A549 (cell line): Measurements from ENCODE around the gene FAM162A. TPM values are rescaled to one million over a fixed set of nuclear protein-coding genes. Genes with fewer than 3 reads are reported as not detected.
"Not testable (repeated sequence)": the region's sequence is repeated elsewhere in the genome, so short reads cannot be mapped to it uniquely, and the experiment has no call there.

Experiments
- ATAC-seq, 2 experiments: fragments of 200-7000 bp in 1 of 2; fragments of >200 bp in 1 of 2; cut with Nextera tagmentation in 1 of 2; cut with Tn5 transposase in 1 of 2; 3 replicates each; pipeline versions ENCODE4 v1.8.0 to v1.9.1; 2018 to 2020; ENCODE audit warnings: mild to moderate bottlenecking in 1 of 2, moderate library complexity in 1 of 2
- CTCF ChIA-PET: fragments of 300-600 bp; sonication (Branson Sonifier 250); formaldehyde crosslinking; extraction: SDS; loops from one replicate; lab custom pipeline; 2021; ENCODE audit warnings: antibody characterized with exemption, inconsistent platforms; lab: Yijun Ruan, JAX
- POLR2A ChIA-PET: fragments of 350-600 bp; formaldehyde crosslinking; extraction: SDS; loops from one replicate; lab custom pipeline; 2021; ENCODE audit warnings: antibody characterized with exemption, inconsistent platforms; lab: Yijun Ruan, JAX
- DNase-seq, 2 experiments: peaks; one replicate each; pipeline versions ENCODE4 v3.0.0 to v3.0.0-alpha.2; 2011 to 2016; ENCODE audit warnings: low read depth in 1 of 2, low spot score in 1 of 2
- FAIRE-seq: peaks from 2 replicates; lab custom pipeline; 2011; peaks lifted over from hg19 to GRCh38; lab: Jason Lieb, UNC
- H3K27ac ChIP-seq, 2 experiments: fragments of >200 bp; sonication (Bioruptor Twin); formaldehyde crosslinking; 3 replicates each; pipeline ENCODE4 v1.5.1; 2016 to 2017
- H3K4me1 ChIP-seq: fragments of >200 bp; sonication (Bioruptor Twin); formaldehyde crosslinking; 3 replicates; pipeline ENCODE4 v1.6.1; 2016
- H3K4me2 ChIP-seq: fragments of >200 bp; sonication (Bioruptor Twin); formaldehyde crosslinking; 3 replicates; pipeline ENCODE4 v1.6.1; 2016
- H3K4me3 ChIP-seq: fragments of >200 bp; sonication (Bioruptor Twin); formaldehyde crosslinking; 3 replicates; pipeline ENCODE4 v1.5.1; 2016
- H3K9me3 ChIP-seq: fragments of >200 bp; sonication (Bioruptor Twin); formaldehyde crosslinking; 3 replicates; pipeline ENCODE4 v1.6.1; 2016
- CBX2 ChIP-seq: fragments of 200-600 bp; sonication (generic); IDR thresholded peaks from 2 replicates; pipeline ENCODE4 v1.6.1; 2016; ENCODE audit warnings: low read depth, mild to moderate bottlenecking, borderline replicate concordance
- CBX8 ChIP-seq: fragments of 200-600 bp; sonication (generic); IDR thresholded peaks from 2 replicates; pipeline ENCODE4 v1.6.1; 2016
- EHF ChIP-seq: fragments of 250-450 bp; sonication (Bioruptor Pico); IDR thresholded peaks from 2 replicates; pipeline ENCODE4 v1.5.0; 2020; ENCODE audit warnings: mild to moderate bottlenecking
- ESRRA ChIP-seq: fragments of 150-350 bp; IDR thresholded peaks from 2 replicates; pipeline ENCODE4 v1.6.1; 2014; ENCODE audit warnings: mild to moderate bottlenecking, low read length, borderline replicate concordance
- FOSL2 ChIP-seq, 2 experiments: fragments of 450-650 bp in 1 of 2; fragments of >200 bp in 1 of 2; sonication (Bioruptor Twin) in 1 of 2; formaldehyde crosslinking; IDR thresholded peaks; 2 replicates each; pipeline versions ENCODE4 v1.5.0 to v1.6.1; 2016 to 2020; ENCODE audit warnings: mild to moderate bottlenecking in 1 of 2, moderate library complexity in 1 of 2
- HDAC2 ChIP-seq: fragments of 200-600 bp; sonication (generic); IDR thresholded peaks from 2 replicates; pipeline ENCODE4 v1.6.1; 2016
- HOXB13 ChIP-seq: fragments of 250-450 bp; sonication (Bioruptor Pico); IDR thresholded peaks from 2 replicates; pipeline ENCODE4 v1.5.0; 2020; ENCODE audit warnings: low read depth, mild to moderate bottlenecking, moderate library complexity
- NFE2L2 ChIP-seq: fragments of 150-350 bp; conservative IDR thresholded peaks from 2 replicates; pipeline ENCODE4 v1.6.1; 2014; ENCODE audit warnings: low read length
- PHF8 ChIP-seq: fragments of 200-600 bp; sonication (generic); IDR thresholded peaks from 2 replicates; pipeline ENCODE4 v1.6.1; 2016; ENCODE audit warnings: low read depth, mild to moderate bottlenecking, antibody characterized with exemption, moderate library complexity, borderline replicate concordance
- ZC3H11A ChIP-seq: fragments of 450-650 bp; IDR thresholded peaks from 2 replicates; pipeline ENCODE4 v1.6.1; 2014; ENCODE audit warnings: antibody characterized with exemption, mild to moderate bottlenecking
- ZSCAN20 ChIP-seq: fragments of 250-450 bp; sonication (Bioruptor Pico); IDR thresholded peaks from 2 replicates; pipeline ENCODE4 v1.8.0; 2022; ENCODE audit warnings: mild to moderate bottlenecking, moderate library complexity
- WGBS: methylation state at CpG from one replicate; pipeline ENCODE4 v1.1.6; 2017; ENCODE audit errors: missing lambda C conversion rate; 5-methylcytosine and 5-hydroxymethylcytosine counted together
- polyA plus RNA-seq, 4 experiments: library from polyadenylated mRNA; depleted of rRNA in 3 of 4; stranded (reverse); fragments of >200 nt; fragmentation: RNase III in 1 of 4; extraction: RNeasy Plus Mini Kit Qiagen cat#74134 plus additional on column Dnase treatment in 1 of 4; gene quantifications; 2 replicates in 3 of 4; 3 replicates in 1 of 4; pipeline ENCODE4 v1.2.3, GENCODE V29; 2011 to 2017
- TF ChIP-seq, protein P1 (sequence below): IDR thresholded peaks from 2 replicates; pipeline ENCODE4 v1.6.1; 2012
- TF ChIP-seq, protein P2 (sequence below): fragments of 250-450 bp; sonication (Bioruptor Pico); IDR thresholded peaks from 2 replicates; pipeline ENCODE4 v1.5.0; 2020; ENCODE audit warnings: low read depth, mild to moderate bottlenecking, moderate library complexity
- TF ChIP-seq, protein P3 (sequence below): fragments of >200 bp; sonication (Bioruptor Twin); formaldehyde crosslinking; IDR thresholded peaks from 2 replicates; pipeline ENCODE4 v1.6.1; 2016
- TF ChIP-seq, protein P4 (sequence below): fragments of 450-650 bp; IDR thresholded peaks from 2 replicates; pipeline ENCODE4 v1.6.1; 2014; ENCODE audit warnings: antibody characterized with exemption

The FAM162A gene
- polyA plus RNA-seq, 2 of the 4 experiments (the other 2 are of a cell fraction): 41.8 to 61.1 TPM

GRCh38 chr3:122435950-122436349, 52.0 kb downstream of the FAM162A start (continued):
- no peak for TF ChIP-seq CBX2
- TF ChIP-seq, all 56 proteins: peak for 0

GRCh38 chr3:122443090-122443489, 59.1 kb downstream of the FAM162A start:
- no peaks in the 10 kb centered on the region for H3K9me3 ChIP-seq
- CTCF ChIA-PET: no interaction called here
- ATAC-seq: no peak
- H3K4me1 ChIP-seq: no peaks in the 10 kb centered on the region
- 67% methylated on average over 10 of the region's 10 CpGs for WGBS
- H3K4me3 ChIP-seq: no peak overlapping the region
- TF ChIP-seq CBX8: no peak
- no peak for TF ChIP-seq ZC3H11A
- no peak for TF ChIP-seq ESRRA
- TF ChIP-seq FOSL2 (IDR thresholded peaks at IDR 0.05): no peak
- no peak for TF ChIP-seq FOSL2 (CRISPR knock-in tag; IDR thresholded peaks at IDR 0.05)
- TF ChIP-seq PHF8: no peak
- TF ChIP-seq NFE2L2: no peak
- TF ChIP-seq, protein P1, sequence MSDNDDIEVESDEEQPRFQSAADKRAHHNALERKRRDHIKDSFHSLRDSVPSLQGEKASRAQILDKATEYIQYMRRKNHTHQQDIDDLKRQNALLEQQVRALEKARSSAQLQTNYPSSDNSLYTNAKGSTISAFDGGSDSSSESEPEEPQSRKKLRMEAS: no peak
- TF ChIP-seq ZSCAN20: no peak
- TF ChIP-seq, protein P2, sequence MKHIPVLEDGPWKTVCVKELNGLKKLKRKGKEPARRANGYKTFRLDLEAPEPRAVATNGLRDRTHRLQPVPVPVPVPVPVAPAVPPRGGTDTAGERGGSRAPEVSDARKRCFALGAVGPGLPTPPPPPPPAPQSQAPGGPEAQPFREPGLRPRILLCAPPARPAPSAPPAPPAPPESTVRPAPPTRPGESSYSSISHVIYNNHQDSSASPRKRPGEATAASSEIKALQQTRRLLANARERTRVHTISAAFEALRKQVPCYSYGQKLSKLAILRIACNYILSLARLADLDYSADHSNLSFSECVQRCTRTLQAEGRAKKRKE (CRISPR knock-in tag): no peak
- TF ChIP-seq EHF: no peak
- TF ChIP-seq, protein P3, sequence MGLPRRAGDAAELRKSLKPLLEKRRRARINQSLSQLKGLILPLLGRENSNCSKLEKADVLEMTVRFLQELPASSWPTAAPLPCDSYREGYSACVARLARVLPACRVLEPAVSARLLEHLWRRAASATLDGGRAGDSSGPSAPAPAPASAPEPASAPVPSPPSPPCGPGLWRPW: no peak
- no peak for TF ChIP-seq HDAC2
- no peak for TF ChIP-seq HOXB13 (CRISPR knock-in tag)
- TF ChIP-seq, protein P4, sequence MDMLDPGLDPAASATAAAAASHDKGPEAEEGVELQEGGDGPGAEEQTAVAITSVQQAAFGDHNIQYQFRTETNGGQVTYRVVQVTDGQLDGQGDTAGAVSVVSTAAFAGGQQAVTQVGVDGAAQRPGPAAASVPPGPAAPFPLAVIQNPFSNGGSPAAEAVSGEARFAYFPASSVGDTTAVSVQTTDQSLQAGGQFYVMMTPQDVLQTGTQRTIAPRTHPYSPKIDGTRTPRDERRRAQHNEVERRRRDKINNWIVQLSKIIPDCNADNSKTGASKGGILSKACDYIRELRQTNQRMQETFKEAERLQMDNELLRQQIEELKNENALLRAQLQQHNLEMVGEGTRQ: no peak
- no peak for DNase-seq
- H3K4me2 ChIP-seq: no peak overlapping the region
- H3K27ac ChIP-seq: no peak overlapping the region
- POLR2A ChIA-PET: no interaction called here
- FAIRE-seq: no peak

GRCh38 chr3:122443762-122444490, 59.9 kb downstream of the FAM162A start:
- H3K4me2 ChIP-seq, DNase-seq, POLR2A ChIA-PET, ATAC-seq, H3K27ac ChIP-seq, FAIRE-seq, H3K4me3 ChIP-seq, CTCF ChIA-PET, H3K9me3 ChIP-seq, H3K4me1 ChIP-seq: not testable (repeated sequence)
- 94% methylated on average over 11 of the region's 11 CpGs for WGBS

DNA sequence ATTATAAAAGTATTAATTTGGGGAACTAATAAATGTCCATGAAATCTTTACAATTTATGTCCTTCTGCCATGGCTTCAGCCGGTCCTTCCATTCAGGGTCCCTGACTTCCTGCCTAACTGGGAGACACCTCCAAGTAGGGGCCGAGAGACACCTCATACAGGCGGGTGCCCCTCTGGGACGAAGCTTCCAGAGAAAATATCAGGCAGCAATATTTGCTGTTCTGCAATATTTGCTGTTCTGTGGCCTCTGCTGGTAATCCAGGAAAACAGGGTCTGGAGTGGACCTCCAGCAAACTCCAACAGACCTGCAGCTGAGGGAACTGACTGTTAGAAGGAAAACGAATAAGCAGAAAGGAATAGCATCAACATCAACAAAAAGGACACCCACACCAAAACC, 60.5 kb downstream of the FAM162A start:
- POLR2A ChIA-PET, H3K4me1 ChIP-seq, FAIRE-seq, H3K4me2 ChIP-seq, DNase-seq, ATAC-seq, H3K4me3 ChIP-seq, H3K27ac ChIP-seq, H3K9me3 ChIP-seq: not testable (repeated sequence)
- CTCF ChIA-PET: interaction anchor here (1.3 kb wide), 1 partner anchor 14 kb away, joined by 3 read pairs; no protein-coding TSS in a partner anchor
- 92% methylated on average over 5 of the region's 5 CpGs for WGBS

- H3K27ac ChIP-seq, H3K4me3 ChIP-seq, POLR2A ChIA-PET, H3K4me2 ChIP-seq, FAIRE-seq, CTCF ChIA-PET, H3K9me3 ChIP-seq, H3K4me1 ChIP-seq, DNase-seq, ATAC-seq: not testable (repeated sequence)
- WGBS: 90% methylated on average over 6 of the region's 6 CpGs
Observed at GRCh38 chr3:122448218-122448617, 64.2 kb downstream of the FAM162A start.
